SK-N-SH treated with all-trans-retinoic acid at 6 μM for 48 hours (cell line): ENCODE measurements around the gene CYFIP1.
A peak's percentile ranks its signal among the peaks of the same experiment; 100 is the strongest.

ENCODE experiments used
- ATAC-seq: fragments of 200-7000 bp; cut with Tn5 transposase; 3 replicates; pipeline ENCODE4 v1.9.1; 2020; ENCODE audit warnings: mild to moderate bottlenecking, moderate library complexity
- ARNTL ChIP-seq: fragments of 450-650 bp; formaldehyde crosslinking; IDR thresholded peaks from 2 replicates; pipeline ENCODE4 v1.5.0; 2020; ENCODE audit warnings: low read depth, mild to moderate bottlenecking, moderate library complexity, borderline replicate concordance
- BACH2 ChIP-seq: fragments of 250-450 bp; sonication (Bioruptor Pico); IDR thresholded peaks from 2 replicates; pipeline ENCODE4 v1.9.0; 2021; ENCODE audit warnings: mild to moderate bottlenecking, borderline replicate concordance
- ESRRG ChIP-seq: fragments of 250-450 bp; sonication (Bioruptor Pico); IDR thresholded peaks from 2 replicates; pipeline ENCODE4 v1.6.1; 2021; ENCODE audit warnings: mild to moderate bottlenecking
- GLIS3 ChIP-seq: fragments of 250-450 bp; sonication (Bioruptor Pico); IDR thresholded peaks from 2 replicates; pipeline ENCODE4 v1.5.0; 2020; ENCODE audit warnings: mild to moderate bottlenecking, moderate library complexity
- ISL1 ChIP-seq: fragments of 250-450 bp; sonication (Bioruptor Pico); IDR thresholded peaks from 2 replicates; pipeline ENCODE4 v2.1.2; 2022; ENCODE audit warnings: mild to moderate bottlenecking, moderate library complexity
- OSR1 ChIP-seq: fragments of 250-450 bp; sonication (Bioruptor Pico); IDR thresholded peaks from 2 replicates; pipeline ENCODE4 v1.8.0; 2022; ENCODE audit warnings: moderate library complexity, mild to moderate bottlenecking, inconsistent platforms
- PPARA ChIP-seq: fragments of 250-450 bp; sonication (Bioruptor Pico); IDR thresholded peaks from 2 replicates; pipeline ENCODE4 v1.5.0; 2020; ENCODE audit warnings: mild to moderate bottlenecking, borderline replicate concordance
- RARB ChIP-seq: fragments of 250-450 bp; sonication (Bioruptor Pico); IDR thresholded peaks from 2 replicates; pipeline ENCODE4 v1.8.0; 2021; ENCODE audit warnings: mild to moderate bottlenecking, moderate library complexity
- SNAI2 ChIP-seq: fragments of 250-450 bp; sonication (Bioruptor Pico); IDR thresholded peaks from 2 replicates; pipeline ENCODE4 v1.5.0; 2020; ENCODE audit warnings: mild to moderate bottlenecking, moderate library complexity
- TCF4 ChIP-seq: fragments of 250-450 bp; sonication (Bioruptor Pico); IDR thresholded peaks from 2 replicates; pipeline ENCODE4 v1.8.0; 2021; ENCODE audit warnings: mild to moderate bottlenecking, moderate library complexity, borderline replicate concordance
- ZC3H10 ChIP-seq: fragments of 250-450 bp; sonication (Bioruptor Pico); IDR thresholded peaks from 2 replicates; pipeline ENCODE4 v1.5.1; 2021; ENCODE audit warnings: mild to moderate bottlenecking, moderate library complexity
- ZFP3 ChIP-seq: fragments of 250-450 bp; sonication (Bioruptor Pico); IDR thresholded peaks from 2 replicates; pipeline ENCODE4 v1.5.0; 2020; ENCODE audit warnings: mild to moderate bottlenecking, moderate library complexity
- ZFP30 ChIP-seq: fragments of 450-650 bp; formaldehyde crosslinking; IDR thresholded peaks from 2 replicates; pipeline ENCODE4 v1.5.0; 2022; ENCODE audit warnings: mild to moderate bottlenecking, moderate library complexity
- ZNF565 ChIP-seq: fragments of 450-650 bp; formaldehyde crosslinking; conservative IDR thresholded peaks from 2 replicates; pipeline ENCODE4 v1.5.0; 2020; ENCODE audit warnings: low read depth, mild to moderate bottlenecking, moderate library complexity
- ZNF70 ChIP-seq: fragments of 450-650 bp; formaldehyde crosslinking; IDR thresholded peaks from 2 replicates; pipeline ENCODE4 v1.5.0; 2020; ENCODE audit warnings: mild to moderate bottlenecking, moderate library complexity
- ZNF8 ChIP-seq: fragments of 450-650 bp; formaldehyde crosslinking; IDR thresholded peaks from 2 replicates; pipeline ENCODE4 v1.5.0; 2020; ENCODE audit warnings: mild to moderate bottlenecking, moderate library complexity
- TF ChIP-seq, protein P1 (sequence below): fragments of 250-450 bp; sonication (Bioruptor Pico); IDR thresholded peaks from 2 replicates; pipeline ENCODE4 v1.5.0; 2020; ENCODE audit warnings: mild to moderate bottlenecking, moderate library complexity
- TF ChIP-seq, protein P2 (sequence below): fragments of 250-450 bp; sonication (Bioruptor Pico); IDR thresholded peaks from 2 replicates; pipeline ENCODE4 v1.5.1; 2021; ENCODE audit warnings: mild to moderate bottlenecking, moderate library complexity
- TF ChIP-seq, protein P3 (sequence below): fragments of 250-450 bp; sonication (Bioruptor Pico); IDR thresholded peaks from 2 replicates; pipeline ENCODE4 v1.5.1; 2020; ENCODE audit warnings: low read depth, mild to moderate bottlenecking, moderate library complexity

Gene CYFIP1

DNA sequence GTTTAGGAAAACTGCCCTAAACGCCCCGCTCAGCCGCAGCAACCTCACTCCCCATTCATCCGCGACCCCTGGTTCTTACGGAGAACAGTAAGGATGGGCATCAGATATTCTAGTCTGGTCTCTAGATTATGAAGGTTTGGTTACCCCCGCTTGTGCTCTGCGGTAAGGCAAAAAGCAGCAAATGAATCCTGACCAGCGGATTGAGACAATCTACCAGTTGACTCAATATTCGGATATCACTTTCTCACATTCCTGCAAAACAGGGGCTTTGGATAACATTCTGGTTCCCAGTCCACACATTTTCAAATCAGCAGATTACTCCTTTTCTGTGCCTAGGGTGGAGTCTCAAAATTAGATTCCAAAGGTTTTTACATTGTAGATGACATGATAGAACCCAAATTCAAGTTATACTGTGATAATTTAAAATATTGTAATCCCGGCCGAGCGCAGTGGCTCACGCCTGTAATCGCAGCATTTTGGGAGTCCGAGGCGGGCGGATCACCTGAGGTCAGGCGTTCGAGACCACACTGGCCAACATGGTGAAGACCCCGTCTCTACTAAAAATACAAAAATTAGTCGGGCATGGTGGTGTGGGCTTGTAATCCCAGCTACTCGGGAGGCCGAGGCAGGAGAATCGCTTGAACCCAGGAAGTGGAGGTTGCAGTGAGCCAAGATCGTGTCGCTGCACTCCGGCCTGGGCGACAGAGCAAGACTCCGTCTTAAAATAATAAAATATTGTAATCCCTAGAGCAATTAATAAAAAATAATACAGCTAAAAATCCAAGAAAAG, 1.1 kb upstream of the CYFIP1 start:
- no peak for ATAC-seq
- TF ChIP-seq, protein P1, sequence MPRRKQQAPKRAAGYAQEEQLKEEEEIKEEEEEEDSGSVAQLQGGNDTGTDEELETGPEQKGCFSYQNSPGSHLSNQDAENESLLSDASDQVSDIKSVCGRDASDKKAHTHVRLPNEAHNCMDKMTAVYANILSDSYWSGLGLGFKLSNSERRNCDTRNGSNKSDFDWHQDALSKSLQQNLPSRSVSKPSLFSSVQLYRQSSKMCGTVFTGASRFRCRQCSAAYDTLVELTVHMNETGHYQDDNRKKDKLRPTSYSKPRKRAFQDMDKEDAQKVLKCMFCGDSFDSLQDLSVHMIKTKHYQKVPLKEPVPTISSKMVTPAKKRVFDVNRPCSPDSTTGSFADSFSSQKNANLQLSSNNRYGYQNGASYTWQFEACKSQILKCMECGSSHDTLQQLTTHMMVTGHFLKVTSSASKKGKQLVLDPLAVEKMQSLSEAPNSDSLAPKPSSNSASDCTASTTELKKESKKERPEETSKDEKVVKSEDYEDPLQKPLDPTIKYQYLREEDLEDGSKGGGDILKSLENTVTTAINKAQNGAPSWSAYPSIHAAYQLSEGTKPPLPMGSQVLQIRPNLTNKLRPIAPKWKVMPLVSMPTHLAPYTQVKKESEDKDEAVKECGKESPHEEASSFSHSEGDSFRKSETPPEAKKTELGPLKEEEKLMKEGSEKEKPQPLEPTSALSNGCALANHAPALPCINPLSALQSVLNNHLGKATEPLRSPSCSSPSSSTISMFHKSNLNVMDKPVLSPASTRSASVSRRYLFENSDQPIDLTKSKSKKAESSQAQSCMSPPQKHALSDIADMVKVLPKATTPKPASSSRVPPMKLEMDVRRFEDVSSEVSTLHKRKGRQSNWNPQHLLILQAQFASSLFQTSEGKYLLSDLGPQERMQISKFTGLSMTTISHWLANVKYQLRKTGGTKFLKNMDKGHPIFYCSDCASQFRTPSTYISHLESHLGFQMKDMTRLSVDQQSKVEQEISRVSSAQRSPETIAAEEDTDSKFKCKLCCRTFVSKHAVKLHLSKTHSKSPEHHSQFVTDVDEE (CRISPR knock-in tag): no peak
- TF ChIP-seq BACH2 (CRISPR knock-in tag) (no peak), ISL1 (no peak), ZFP3 (CRISPR knock-in tag) (no peak), RARB (CRISPR knock-in tag) (no peak), ZNF8 (CRISPR knock-in tag) (no peak)

DNA sequence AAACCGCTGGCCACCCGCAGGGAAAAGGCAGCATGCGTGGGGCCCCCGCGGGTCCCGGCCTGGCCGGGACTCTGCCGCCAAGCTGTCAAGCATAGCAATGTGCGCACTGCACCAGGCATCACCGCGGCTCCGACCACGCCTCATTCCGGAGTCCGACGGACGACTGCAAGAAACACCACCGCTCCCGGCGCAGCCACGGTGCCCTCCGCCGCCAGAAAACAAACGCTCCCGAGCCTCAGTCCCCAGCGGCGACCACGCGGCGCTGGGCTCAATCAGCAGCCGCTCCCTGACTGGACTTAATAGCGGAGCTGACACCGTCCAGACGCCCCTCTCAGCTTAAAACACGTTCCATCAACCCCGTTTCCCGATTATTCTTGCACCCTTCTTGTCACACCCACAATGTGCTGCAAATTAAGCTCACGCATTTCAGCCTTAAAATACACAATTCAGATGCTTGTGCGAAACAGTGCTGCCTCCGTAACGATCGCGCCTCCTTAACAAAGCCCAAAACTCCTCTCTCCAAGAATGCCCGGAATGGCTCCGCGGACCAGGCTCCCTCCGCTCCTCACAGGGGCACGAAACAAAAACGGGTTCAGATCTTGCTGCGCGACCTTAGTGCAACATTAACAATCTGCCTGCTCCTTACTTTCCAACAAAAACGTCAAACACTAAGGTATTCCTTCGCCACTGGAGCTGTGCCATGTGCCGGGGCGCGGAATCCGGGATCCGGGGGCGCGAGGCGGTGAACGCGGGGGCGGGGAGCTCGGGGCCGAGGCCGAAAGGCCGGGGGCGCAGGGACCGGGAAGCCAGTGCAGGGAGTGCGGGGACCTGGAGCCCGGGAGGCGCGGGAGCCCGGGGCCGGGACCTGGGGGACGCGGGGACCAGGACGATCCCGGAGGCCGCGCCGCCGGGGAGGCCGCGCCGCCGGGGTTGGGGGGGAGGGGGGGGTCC, 655 bp downstream of the CYFIP1 start:
- TF ChIP-seq, protein P2, sequence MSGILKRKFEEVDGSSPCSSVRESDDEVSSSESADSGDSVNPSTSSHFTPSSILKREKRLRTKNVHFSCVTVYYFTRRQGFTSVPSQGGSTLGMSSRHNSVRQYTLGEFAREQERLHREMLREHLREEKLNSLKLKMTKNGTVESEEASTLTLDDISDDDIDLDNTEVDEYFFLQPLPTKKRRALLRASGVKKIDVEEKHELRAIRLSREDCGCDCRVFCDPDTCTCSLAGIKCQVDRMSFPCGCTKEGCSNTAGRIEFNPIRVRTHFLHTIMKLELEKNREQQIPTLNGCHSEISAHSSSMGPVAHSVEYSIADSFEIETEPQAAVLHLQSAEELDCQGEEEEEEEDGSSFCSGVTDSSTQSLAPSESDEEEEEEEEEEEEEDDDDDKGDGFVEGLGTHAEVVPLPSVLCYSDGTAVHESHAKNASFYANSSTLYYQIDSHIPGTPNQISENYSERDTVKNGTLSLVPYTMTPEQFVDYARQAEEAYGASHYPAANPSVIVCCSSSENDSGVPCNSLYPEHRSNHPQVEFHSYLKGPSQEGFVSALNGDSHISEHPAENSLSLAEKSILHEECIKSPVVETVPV: no peak
- TF ChIP-seq GLIS3 (CRISPR knock-in tag): no peak
- TF ChIP-seq ZNF8 (CRISPR knock-in tag): no peak
- TF ChIP-seq RARB (CRISPR knock-in tag): no peak
- no peak for TF ChIP-seq ARNTL (CRISPR knock-in tag)
- no peak for TF ChIP-seq PPARA
- no peak for TF ChIP-seq OSR1 (CRISPR knock-in tag)
- TF ChIP-seq ZFP3 (CRISPR knock-in tag): no peak
- TF ChIP-seq, protein P3, sequence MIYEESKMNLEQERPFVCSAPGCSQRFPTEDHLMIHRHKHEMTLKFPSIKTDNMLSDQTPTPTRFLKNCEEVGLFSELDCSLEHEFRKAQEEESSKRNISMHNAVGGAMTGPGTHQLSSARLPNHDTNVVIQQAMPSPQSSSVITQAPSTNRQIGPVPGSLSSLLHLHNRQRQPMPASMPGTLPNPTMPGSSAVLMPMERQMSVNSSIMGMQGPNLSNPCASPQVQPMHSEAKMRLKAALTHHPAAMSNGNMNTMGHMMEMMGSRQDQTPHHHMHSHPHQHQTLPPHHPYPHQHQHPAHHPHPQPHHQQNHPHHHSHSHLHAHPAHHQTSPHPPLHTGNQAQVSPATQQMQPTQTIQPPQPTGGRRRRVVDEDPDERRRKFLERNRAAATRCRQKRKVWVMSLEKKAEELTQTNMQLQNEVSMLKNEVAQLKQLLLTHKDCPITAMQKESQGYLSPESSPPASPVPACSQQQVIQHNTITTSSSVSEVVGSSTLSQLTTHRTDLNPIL (CRISPR knock-in tag): no peak
- TF ChIP-seq BACH2 (CRISPR knock-in tag): no peak
- TF ChIP-seq ESRRG (CRISPR knock-in tag): no peak
- no peak for TF ChIP-seq ZC3H10 (CRISPR knock-in tag)
- TF ChIP-seq ZNF70: no peak
- no peak for TF ChIP-seq TCF4 (CRISPR knock-in tag)
- no peak for TF ChIP-seq ZFP30 (CRISPR knock-in tag)
- TF ChIP-seq ZNF565 (CRISPR knock-in tag): no peak
- TF ChIP-seq, protein P1 (CRISPR knock-in tag): no peak
- TF ChIP-seq SNAI2 (CRISPR knock-in tag): no peak
- TF ChIP-seq, all 23 proteins: peak for 0
- peak; percentile 78 for ATAC-seq

DNA sequence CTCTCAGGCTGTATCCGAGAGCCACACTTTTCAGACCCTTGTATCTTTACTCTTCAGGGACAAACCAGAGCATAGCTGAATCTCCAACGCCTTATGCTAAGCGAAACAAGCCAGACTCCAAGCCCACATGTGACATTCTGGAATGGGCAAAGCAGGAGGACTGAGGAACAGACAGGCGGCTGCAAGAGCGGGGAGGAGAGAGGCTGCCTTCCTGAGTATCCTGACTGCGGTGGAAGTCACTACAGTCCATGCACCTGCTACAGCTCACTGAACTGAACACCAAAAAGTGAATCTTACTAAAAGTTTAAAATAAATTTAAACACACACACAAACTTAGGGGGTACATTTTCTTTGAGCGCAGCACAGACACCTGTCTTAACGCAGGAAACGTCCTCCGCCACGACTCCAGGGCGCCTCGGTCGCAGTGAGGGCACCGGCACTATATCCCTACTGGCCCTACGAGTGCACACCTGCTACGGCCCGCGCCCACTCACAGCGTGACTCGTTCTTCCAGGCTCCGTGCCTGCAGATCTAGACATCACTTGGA, 1.4 kb downstream of the CYFIP1 start:
- peak; percentile 42 for ATAC-seq
- no peak for TF ChIP-seq ESRRG (CRISPR knock-in tag)
- TF ChIP-seq, all 23 proteins: peak for 0
